ENCODE measurements around the gene GTF2H1.

DNA sequence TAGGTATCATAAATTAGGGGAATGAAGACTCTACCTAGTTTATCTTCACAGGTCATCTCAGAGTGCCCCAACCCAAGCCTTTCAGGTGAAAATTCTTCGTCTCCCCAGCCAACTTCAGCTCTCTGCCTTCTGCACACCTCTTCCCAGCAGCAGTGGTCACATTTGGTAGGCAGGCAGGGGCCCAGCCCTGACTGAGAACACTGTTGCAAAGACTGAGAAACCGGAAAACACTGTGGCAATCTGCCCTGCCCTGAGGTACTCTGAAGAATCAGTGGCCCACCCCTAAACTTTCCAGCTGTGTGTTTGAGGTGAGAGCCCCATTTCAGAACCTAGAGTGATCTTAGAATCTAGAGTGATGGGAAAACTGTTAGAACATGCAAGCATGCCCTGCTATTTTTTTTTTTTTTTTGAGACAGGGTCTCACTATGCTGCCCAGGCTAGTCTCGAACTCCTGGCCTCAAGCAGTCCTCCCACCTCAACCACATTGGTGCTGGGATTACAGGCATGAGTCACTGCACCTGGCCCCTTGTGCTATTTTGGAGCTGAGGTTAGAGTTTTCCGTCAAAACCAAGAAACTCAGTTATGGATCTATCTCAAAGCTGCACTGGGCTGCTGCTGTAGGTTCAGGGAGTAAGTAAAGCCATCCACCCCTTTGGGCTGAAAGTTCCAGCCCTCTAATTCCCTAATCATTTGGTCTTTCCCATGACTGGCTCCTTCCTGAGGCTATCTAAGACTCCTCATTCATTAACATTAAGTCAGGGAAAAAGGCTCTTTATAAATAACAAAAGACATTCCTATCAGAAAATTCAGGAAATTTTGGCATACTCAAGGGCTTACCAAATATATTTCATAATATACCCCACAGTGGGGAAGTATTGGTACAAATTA lies 70.3 kb downstream of the GTF2H1 start:
- TF ChIP-seq, protein P1, sequence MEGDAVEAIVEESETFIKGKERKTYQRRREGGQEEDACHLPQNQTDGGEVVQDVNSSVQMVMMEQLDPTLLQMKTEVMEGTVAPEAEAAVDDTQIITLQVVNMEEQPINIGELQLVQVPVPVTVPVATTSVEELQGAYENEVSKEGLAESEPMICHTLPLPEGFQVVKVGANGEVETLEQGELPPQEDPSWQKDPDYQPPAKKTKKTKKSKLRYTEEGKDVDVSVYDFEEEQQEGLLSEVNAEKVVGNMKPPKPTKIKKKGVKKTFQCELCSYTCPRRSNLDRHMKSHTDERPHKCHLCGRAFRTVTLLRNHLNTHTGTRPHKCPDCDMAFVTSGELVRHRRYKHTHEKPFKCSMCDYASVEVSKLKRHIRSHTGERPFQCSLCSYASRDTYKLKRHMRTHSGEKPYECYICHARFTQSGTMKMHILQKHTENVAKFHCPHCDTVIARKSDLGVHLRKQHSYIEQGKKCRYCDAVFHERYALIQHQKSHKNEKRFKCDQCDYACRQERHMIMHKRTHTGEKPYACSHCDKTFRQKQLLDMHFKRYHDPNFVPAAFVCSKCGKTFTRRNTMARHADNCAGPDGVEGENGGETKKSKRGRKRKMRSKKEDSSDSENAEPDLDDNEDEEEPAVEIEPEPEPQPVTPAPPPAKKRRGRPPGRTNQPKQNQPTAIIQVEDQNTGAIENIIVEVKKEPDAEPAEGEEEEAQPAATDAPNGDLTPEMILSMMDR (IDR thresholded peaks at IDR 0.05), result no peak
- TF ChIP-seq ZFX (IDR thresholded peaks at IDR 0.05; ENCODE audit: borderline replicate concordance), result no peak

All from 22Rv1 (cell line).